Neural cell (in vitro differentiated cells): ENCODE data around the gene POMP. TPM values are rescaled to one million over a fixed set of nuclear protein-coding genes. Genes with fewer than 3 reads are reported as not detected.

Experiments used
- H2AFZ ChIP-seq: fragments of 200-600, 300-800 bp; sonication (generic), shearing (Covaris generic); 2 replicates; pipeline ENCODE4 v1.6.0; 2014; ENCODE audit warnings: low read depth, mild to moderate bottlenecking, antibody characterized with exemption, low read length, moderate library complexity
- H3F3A ChIP-seq: fragments of 200-600 bp; shearing (Covaris generic); 2 replicates; pipeline ENCODE4 v1.6.1; 2016; ENCODE audit warnings: mild to moderate bottlenecking, moderate library complexity, mixed read lengths, antibody characterized with exemption, low read length; ENCODE audit not compliant: insufficient read depth, poor library complexity, severe bottlenecking
- H3K27ac ChIP-seq: fragments of 200-600, 300-800 bp; sonication (generic), shearing (Covaris generic); 2 replicates; pipeline ENCODE4 v1.5.1; 2014; ENCODE audit warnings: mild to moderate bottlenecking, low read length, moderate library complexity
- H3K27me3 ChIP-seq: fragments of 300-800, 200-600 bp; sonication (generic), shearing (Covaris generic); 2 replicates; pipeline ENCODE4 v1.6.0; 2014; ENCODE audit warnings: mild to moderate bottlenecking, low read depth, low read length, moderate library complexity; ENCODE audit not compliant: insufficient read depth
- H3K36me3 ChIP-seq: fragments of 300-800, 200-600 bp; sonication (generic), shearing (Covaris generic); 2 replicates; pipeline ENCODE4 v1.5.1; 2014; ENCODE audit warnings: mild to moderate bottlenecking, antibody characterized with exemption, low read length, moderate library complexity; ENCODE audit not compliant: insufficient read depth
- H3K4me2 ChIP-seq: fragments of 300-800, 200-600 bp; sonication (generic), shearing (Covaris generic); 2 replicates; pipeline ENCODE4 v1.6.0; 2014; ENCODE audit warnings: mild to moderate bottlenecking, low read length
- H3K4me3 ChIP-seq: fragments of 300-800, 200-600 bp; sonication (generic), shearing (Covaris generic); 2 replicates; pipeline ENCODE4 v1.5.1; 2014; ENCODE audit warnings: mild to moderate bottlenecking, low read length, moderate library complexity
- H3K79me2 ChIP-seq: fragments of 200-600 bp; shearing (Covaris generic); replicated peaks from 2 replicates; pipeline ENCODE4 v1.6.0; 2014; ENCODE audit warnings: mild to moderate bottlenecking, low read length, moderate library complexity; ENCODE audit not compliant: insufficient read depth
- H3K9ac ChIP-seq: fragments of 300-800, 200-600 bp; sonication (generic), shearing (Covaris generic); 2 replicates; pipeline ENCODE4 v1.6.1; 2016; ENCODE audit warnings: mild to moderate bottlenecking, low read length, mixed read lengths
- H3K9me2 ChIP-seq: fragments of 200-600 bp; shearing (Covaris generic); 2 replicates; pipeline ENCODE4 v1.6.1; 2016; ENCODE audit warnings: mild to moderate bottlenecking, low read length, mixed read lengths; ENCODE audit not compliant: insufficient read depth
- H3K9me3 ChIP-seq: fragments of 200-600, 300-800 bp; sonication (generic), shearing (Covaris generic); 2 replicates; pipeline ENCODE4 v1.6.1; 2016; ENCODE audit warnings: mild to moderate bottlenecking, mixed run types, low read length, moderate library complexity, mixed read lengths
- H4K20me1 ChIP-seq: fragments of 200-600 bp; shearing (Covaris generic); 2 replicates; pipeline ENCODE4 v1.6.1; 2016; ENCODE audit warnings: mild to moderate bottlenecking, mixed run types; ENCODE audit not compliant: insufficient read depth
- CTCF ChIP-seq: fragments of 450-650 bp; IDR thresholded peaks from 2 replicates; pipeline ENCODE4 v1.5.1; 2014; ENCODE audit warnings: antibody characterized with exemption, mild to moderate bottlenecking, moderate library complexity; ENCODE audit not compliant: poor library complexity, severe bottlenecking
- EP300 ChIP-seq: fragments of 450-650 bp; conservative IDR thresholded peaks from 2 replicates; pipeline ENCODE4 v1.6.1; 2014; ENCODE audit warnings: antibody characterized with exemption, mild to moderate bottlenecking, moderate library complexity; ENCODE audit not compliant: poor library complexity, severe bottlenecking
- EZH2 ChIP-seq: fragments of 200-600, 300-800 bp; shearing (Covaris generic), sonication (generic); IDR thresholded peaks from 2 replicates; pipeline ENCODE4 v1.6.1; 2014; ENCODE audit warnings: antibody characterized with exemption, low read length, borderline replicate concordance, mild to moderate bottlenecking; ENCODE audit not compliant: insufficient read depth, poor library complexity, severe bottlenecking
- MXI1 ChIP-seq: fragments of 450-650 bp; conservative IDR thresholded peaks from 2 replicates; pipeline ENCODE4 v1.6.1; 2014; ENCODE audit warnings: antibody characterized with exemption, mild to moderate bottlenecking; ENCODE audit not compliant: poor library complexity, severe bottlenecking
- POLR2AphosphoS5 ChIP-seq: IDR thresholded peaks from 2 replicates; pipeline ENCODE4 v1.6.1; 2012
- RAD21 ChIP-seq: fragments of 450-650 bp; conservative IDR thresholded peaks from 2 replicates; pipeline ENCODE4 v1.6.1; 2014; ENCODE audit warnings: antibody characterized with exemption, mild to moderate bottlenecking, moderate library complexity
- REST ChIP-seq: IDR thresholded peaks from 2 replicates; pipeline ENCODE4 v1.6.1; 2012; ENCODE audit warnings: borderline replicate concordance
- SMC3 ChIP-seq: fragments of 450-650 bp; conservative IDR thresholded peaks from 2 replicates; pipeline ENCODE4 v1.6.1; 2014; ENCODE audit warnings: antibody characterized with exemption, mild to moderate bottlenecking, moderate library complexity; ENCODE audit not compliant: poor library complexity
- TAF1 ChIP-seq: IDR thresholded peaks from 2 replicates; pipeline ENCODE4 v1.6.1; 2012; ENCODE audit warnings: low read depth
- polyA minus RNA-seq: library from RNA; depleted of rRNA, polyadenylated mRNA; stranded (reverse); fragments of >200 nt; gene quantifications from 2 replicates; pipeline ENCODE4 v1.2.3, GENCODE V29; 2014
- polyA plus RNA-seq: library from polyadenylated mRNA; depleted of rRNA; stranded (reverse); fragments of >200 nt; gene quantifications from 2 replicates; pipeline ENCODE4 v1.2.3, GENCODE V29; 2014

POMP gene
- polyA plus RNA-seq (158 and 167 TPM in 2 replicates), polyA minus RNA-seq (65.7 and 69.0 TPM in 2 replicates)

GRCh38 chr13:28658796-28659620 lies at the start of gene POMP:
POMP (plus strand) TSS chr13:28659130; CDS start chr13:28659185, 55 bp downstream.
- no peaks in the 10 kb centered on the region for H4K20me1 ChIP-seq
- peak within 1 kb of the TSS; percentile 79 for H3K27ac ChIP-seq
- no peaks in the 10 kb centered on the region for H3K9me3 ChIP-seq
- no peaks in the 10 kb centered on the region for H3K36me3 ChIP-seq
- peak within 1 kb of the TSS; percentile 86 for H2AFZ ChIP-seq
- H3K9ac ChIP-seq: peak within 1 kb of the TSS; percentile 85
- no peaks in the 10 kb centered on the region for H3F3A ChIP-seq
- H3K9me2 ChIP-seq: no peaks in the 10 kb centered on the region
- peak within 1 kb of the TSS; percentile 90 for H3K4me2 ChIP-seq
- peaks cover 58% of the 10 kb centered on the region for H3K79me2 ChIP-seq
- H3K4me3 ChIP-seq: peak within 1 kb of the TSS; percentile 76
- H3K27me3 ChIP-seq: no peaks in the 10 kb centered on the region
- TF ChIP-seq REST (peak; percentile 56), CTCF (no peak), MXI1 (peak; percentile 91), SMC3 (no peak), POLR2AphosphoS5 (peak; percentile 99), EZH2 (no peak), EP300 (peak; percentile 70), TAF1 (no peak), RAD21 (peak; percentile 34)

- Histone ChIP-seq H4K20me1 (no peaks in the 10 kb centered on the region), H3K4me2 (no peak overlapping the region), H3F3A (no peaks in the 10 kb centered on the region), H3K27ac (no peak overlapping the region), H3K36me3 (no peaks in the 10 kb centered on the region), H3K27me3 (no peaks in the 10 kb centered on the region), H3K4me3 (no peak overlapping the region), H3K79me2 (no peaks in the 10 kb centered on the region), H3K9me3 (no peaks in the 10 kb centered on the region), H3K9ac (no peak overlapping the region), H3K9me2 (no peaks in the 10 kb centered on the region), H2AFZ (no peak overlapping the region)
- TF ChIP-seq POLR2AphosphoS5 (no peak), RAD21 (no peak), CTCF (no peak), EZH2 (no peak), EP300 (no peak), REST (no peak), MXI1 (no peak), TAF1 (no peak), SMC3 (no peak)
Measured at GRCh38 chr13:28609381-28609780, 49.5 kb upstream of the POMP start.
